Upper lobe of left lung (tissue), 6 donors: ENCODE data around the gene SH2D2A. TPM values are rescaled to one million over a fixed set of nuclear protein-coding genes. Genes with fewer than 3 reads are reported as not detected.

Experiments
- ATAC-seq, 2 donors: fragments of 200-7000 bp; cut with Tn5 transposase; one replicate each; pipeline ENCODE4 v1.9.1; 2022; ENCODE audit warnings: mild to moderate bottlenecking in 2 of 2, moderate library complexity in 2 of 2; ENCODE audit not compliant: low FRiP score in 2 of 2
- DNase-seq, 2 donors: peaks; one replicate each; pipeline ENCODE4 v3.0.0-alpha.2; 2019 to 2020
- H3K27ac ChIP-seq, 4 donors: fragments of 200-600 bp; sonication (generic); one replicate each; pipeline ENCODE4 v1.5.1; 2016 to 2019
- H3K27me3 ChIP-seq, 4 donors: fragments of 200-600 bp; sonication (generic); one replicate each; pipeline ENCODE4 v1.5.1; 2017 to 2019
- H3K36me3 ChIP-seq, 4 donors: fragments of 200-600 bp; sonication (generic); one replicate each; pipeline ENCODE4 v1.5.1; 2016 to 2019
- H3K4me1 ChIP-seq, 4 donors: fragments of 200-600 bp; sonication (generic); one replicate each; pipeline ENCODE4 v1.5.1; 2018 to 2019
- H3K4me3 ChIP-seq, 4 donors: fragments of 200-600 bp; sonication (generic); one replicate each; pipeline ENCODE4 v1.5.1; 2017 to 2019; ENCODE audit warnings: mild to moderate bottlenecking in 2 of 4, moderate library complexity in 1 of 4
- H3K9me3 ChIP-seq, 4 donors: fragments of 200-600 bp; sonication (generic); one replicate each; pipeline ENCODE4 v1.5.1; 2018 to 2019
- EP300 ChIP-seq, 4 donors: sonication (generic); formaldehyde crosslinking; IDR thresholded peaks; one replicate each; pipeline ENCODE4 v1.5.1; 2017; ENCODE audit warnings: antibody characterized with exemption in 4 of 4, control low read depth in 2 of 4
- POLR2A ChIP-seq, 4 donors: fragments of 450-650 bp; IDR thresholded peaks; one replicate each; pipeline ENCODE4 v1.5.1; 2016 to 2017; ENCODE audit warnings: antibody characterized with exemption in 4 of 4, mild to moderate bottlenecking in 2 of 4
- POLR2AphosphoS5 ChIP-seq, 2 donors: sonication (generic); formaldehyde crosslinking; IDR thresholded peaks; one replicate each; pipeline ENCODE4 v1.5.1; 2017; ENCODE audit warnings: antibody characterized with exemption in 2 of 2
- WGBS, 2 donors: methylation state at CpG; one replicate each; pipeline ENCODE4 v1.1.5; 2017 to 2018; 5-methylcytosine and 5-hydroxymethylcytosine counted together
- total RNA-seq, 6 donors: library from RNA; depleted of rRNA in 4 of 6; stranded (reverse); fragments of >200 nt in 4 of 6; gene quantifications; one replicate each; pipeline versions ENCODE4 v1.1.0 to v1.2.1, GENCODE V29; 2016 to 2021
- TF ChIP-seq, protein P1 (sequence below), 6 experiments: fragments of 450-650 bp in 4 of 6; fragments of 200-600 bp in 2 of 6; sonication (generic) in 2 of 6; IDR thresholded peaks; one replicate each; pipeline ENCODE4 v1.5.1; 2016 to 2019; ENCODE audit warnings: antibody characterized with exemption in 6 of 6
- donor health status: DM: no; HTN: no; CAD: no; lungs with moderate emphysema.
- donor health status: DM: no; HTN: yes; CAD: no; lungs with severe emphysema.

SH2D2A gene
- total RNA-seq, 6 donors from 2014 or later, result 2.3 to 8.4 (median 5.0) TPM

DNA sequence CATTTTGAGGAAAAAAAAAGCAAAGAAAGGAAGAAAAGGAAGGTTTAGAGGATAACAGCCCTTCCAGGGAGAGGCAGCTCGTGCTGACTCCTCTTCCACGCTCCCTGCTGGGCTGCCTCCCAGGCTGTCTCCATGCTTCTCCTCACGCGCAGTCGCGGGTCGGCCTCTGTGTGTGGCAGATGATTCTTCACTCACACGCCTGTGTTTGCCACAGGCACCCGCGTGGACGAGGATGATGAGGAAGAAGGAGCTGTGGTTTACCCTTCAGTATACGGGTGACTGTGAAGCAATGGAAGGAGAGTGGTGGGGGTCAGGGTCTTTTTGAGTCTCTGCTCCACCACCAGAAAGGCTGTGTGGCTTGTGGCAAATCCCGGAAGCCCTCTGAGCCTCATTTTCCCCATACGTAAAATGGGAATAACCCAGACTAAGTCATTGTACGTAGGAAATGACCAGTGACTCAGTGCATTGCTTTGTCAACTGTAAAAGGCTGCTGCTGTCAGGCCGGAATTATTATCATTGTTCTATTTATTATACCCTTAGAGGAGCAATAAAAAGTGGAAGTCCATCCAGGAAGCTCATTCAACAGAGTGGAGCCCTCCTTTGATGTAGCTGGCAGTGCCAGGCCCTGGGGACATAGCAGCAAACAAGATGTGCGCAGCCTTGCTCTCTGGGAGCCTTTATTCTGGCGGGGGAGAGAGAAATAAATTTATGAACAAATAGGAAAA, 11.9 kb upstream of the SH2D2A start:
- Histone ChIP-seq H3K27ac (no peak overlapping the region), H3K36me3 (no peaks in the 10 kb centered on the region), H3K4me1 (no peaks in the 10 kb centered on the region), H3K9me3 (no peaks in the 10 kb centered on the region), H3K4me3 (no peak overlapping the region), H3K27me3 (no peaks in the 10 kb centered on the region)
- WGBS, 2 donors, result 65 to 70% methylated on average over 18 of the region's 18 CpGs
- ATAC-seq (no peak), DNase-seq (peak in 1 of 2 donors; percentile 52)
- TF ChIP-seq POLR2A (IDR thresholded peaks at IDR 0.05) (no peak), EP300 (IDR thresholded peaks at IDR 0.05) (no peak), POLR2AphosphoS5 (IDR thresholded peaks at IDR 0.05) (no peak)
- TF ChIP-seq, protein P1, sequence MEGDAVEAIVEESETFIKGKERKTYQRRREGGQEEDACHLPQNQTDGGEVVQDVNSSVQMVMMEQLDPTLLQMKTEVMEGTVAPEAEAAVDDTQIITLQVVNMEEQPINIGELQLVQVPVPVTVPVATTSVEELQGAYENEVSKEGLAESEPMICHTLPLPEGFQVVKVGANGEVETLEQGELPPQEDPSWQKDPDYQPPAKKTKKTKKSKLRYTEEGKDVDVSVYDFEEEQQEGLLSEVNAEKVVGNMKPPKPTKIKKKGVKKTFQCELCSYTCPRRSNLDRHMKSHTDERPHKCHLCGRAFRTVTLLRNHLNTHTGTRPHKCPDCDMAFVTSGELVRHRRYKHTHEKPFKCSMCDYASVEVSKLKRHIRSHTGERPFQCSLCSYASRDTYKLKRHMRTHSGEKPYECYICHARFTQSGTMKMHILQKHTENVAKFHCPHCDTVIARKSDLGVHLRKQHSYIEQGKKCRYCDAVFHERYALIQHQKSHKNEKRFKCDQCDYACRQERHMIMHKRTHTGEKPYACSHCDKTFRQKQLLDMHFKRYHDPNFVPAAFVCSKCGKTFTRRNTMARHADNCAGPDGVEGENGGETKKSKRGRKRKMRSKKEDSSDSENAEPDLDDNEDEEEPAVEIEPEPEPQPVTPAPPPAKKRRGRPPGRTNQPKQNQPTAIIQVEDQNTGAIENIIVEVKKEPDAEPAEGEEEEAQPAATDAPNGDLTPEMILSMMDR (IDR thresholded peaks at IDR 0.05), result no peak

DNA sequence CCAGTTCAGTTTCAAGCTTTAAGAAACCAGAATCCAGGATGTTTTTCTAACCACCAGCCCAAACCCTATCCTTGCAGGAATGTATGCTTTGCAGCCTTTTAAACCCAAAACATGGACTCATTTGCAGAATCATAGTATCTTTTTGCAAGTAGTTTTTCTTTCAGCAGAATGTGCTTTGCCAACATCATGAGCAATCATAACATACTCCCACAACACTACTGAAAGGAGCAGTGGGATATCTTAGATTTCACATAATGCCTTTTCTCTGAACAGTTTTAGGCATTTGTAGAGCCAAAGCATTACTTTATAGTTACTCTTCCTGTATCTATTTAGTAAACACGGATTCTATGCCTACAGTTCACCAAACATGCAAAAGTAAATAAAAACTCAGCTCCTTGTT, 10.0 kb upstream of the SH2D2A start:
- TF ChIP-seq POLR2AphosphoS5 (IDR thresholded peaks at IDR 0.05) (no peak), EP300 (IDR thresholded peaks at IDR 0.05) (no peak)
- TF ChIP-seq, protein P1 (IDR thresholded peaks at IDR 0.05), result no peak
- Histone ChIP-seq H3K9me3 (no peaks in the 10 kb centered on the region), H3K27ac (no peak overlapping the region), H3K4me3 (no peak overlapping the region), H3K4me1 (no peaks in the 10 kb centered on the region), H3K27me3 (no peaks in the 10 kb centered on the region), H3K36me3 (no peaks in the 10 kb centered on the region)
- no peak for ATAC-seq
- DNase-seq, result no peak
- 57 to 72% methylated on average over 1 of the region's 1 CpG for WGBS, 2 donors

DNA sequence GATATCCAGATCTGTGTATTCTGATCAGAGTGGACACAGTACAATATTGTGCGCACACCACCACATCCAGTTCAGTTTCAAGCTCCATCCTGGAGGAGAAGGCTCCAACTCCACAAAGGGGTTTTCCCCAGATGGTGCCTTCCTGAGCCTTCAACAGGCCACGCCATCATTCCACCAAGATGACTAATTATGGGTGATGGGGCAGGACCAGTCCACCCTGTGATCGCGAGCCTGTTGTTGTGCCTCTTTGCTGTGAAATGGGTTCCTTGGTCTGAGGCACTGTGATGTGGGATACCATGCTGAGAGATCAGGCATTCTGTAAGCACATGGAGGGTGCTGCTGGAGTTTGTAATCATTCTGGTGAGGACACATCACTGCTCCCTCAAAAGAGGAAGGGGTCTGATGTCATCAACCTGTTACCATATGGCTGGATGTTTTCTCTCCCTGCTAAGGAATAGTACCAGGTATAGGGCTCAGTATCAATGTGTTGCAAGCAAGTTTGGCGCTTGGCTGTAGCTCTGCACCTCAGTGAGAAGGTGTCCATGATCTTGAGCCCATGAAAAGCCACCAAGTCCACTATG, 6.7 kb upstream of the SH2D2A start:
- no peaks in the 10 kb centered on the region for H3K27me3 ChIP-seq
- H3K27ac ChIP-seq, result no peak overlapping the region
- no peaks in the 10 kb centered on the region for H3K9me3 ChIP-seq
- WGBS, 2 donors, result 84 to 86% methylated on average over 3 to 5 of the region's 5 CpGs
- ATAC-seq, result no peak
- H3K4me1 ChIP-seq, result no peaks in the 10 kb centered on the region
- TF ChIP-seq, protein P1 (IDR thresholded peaks at IDR 0.05), result no peak
- no peak for TF ChIP-seq POLR2A (IDR thresholded peaks at IDR 0.05)
- TF ChIP-seq EP300 (IDR thresholded peaks at IDR 0.05), result no peak
- no peak for TF ChIP-seq POLR2AphosphoS5 (IDR thresholded peaks at IDR 0.05)
- no peak for DNase-seq
- H3K4me3 ChIP-seq, result no peak overlapping the region
- H3K36me3 ChIP-seq, result no peaks in the 10 kb centered on the region

DNA sequence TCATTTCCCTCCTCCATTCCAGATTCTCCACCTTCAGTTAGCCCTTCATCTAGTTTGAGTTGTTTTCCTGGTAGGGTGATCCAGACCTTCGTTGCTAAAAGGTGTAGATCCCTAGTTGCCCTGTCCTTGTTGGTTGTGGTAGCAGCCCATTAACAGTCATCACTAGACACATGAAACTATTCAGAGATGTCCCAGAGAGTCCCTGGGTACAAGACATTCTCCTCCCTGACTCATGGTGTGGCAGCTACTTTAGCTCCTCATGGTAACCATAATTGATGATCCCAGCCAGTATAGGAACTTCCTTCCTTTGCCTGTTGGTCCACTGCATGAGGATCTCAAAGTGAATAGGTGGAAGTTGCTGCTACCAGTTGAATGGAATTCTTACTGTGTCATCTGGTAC, 6.0 kb upstream of the SH2D2A start:
- TF ChIP-seq, protein P1 (IDR thresholded peaks at IDR 0.05), result no peak
- TF ChIP-seq POLR2AphosphoS5 (IDR thresholded peaks at IDR 0.05) (no peak), EP300 (IDR thresholded peaks at IDR 0.05) (no peak), POLR2A (IDR thresholded peaks at IDR 0.05) (no peak)
- Histone ChIP-seq H3K4me3 (no peak overlapping the region), H3K4me1 (no peaks in the 10 kb centered on the region), H3K27me3 (no peaks in the 10 kb centered on the region), H3K36me3 (no peaks in the 10 kb centered on the region), H3K27ac (no peak overlapping the region), H3K9me3 (no peaks in the 10 kb centered on the region)
- DNase-seq, result no peak
- 70 to 75% methylated on average over 1 of the region's 1 CpG for WGBS, 2 donors
- no peak for ATAC-seq

DNA sequence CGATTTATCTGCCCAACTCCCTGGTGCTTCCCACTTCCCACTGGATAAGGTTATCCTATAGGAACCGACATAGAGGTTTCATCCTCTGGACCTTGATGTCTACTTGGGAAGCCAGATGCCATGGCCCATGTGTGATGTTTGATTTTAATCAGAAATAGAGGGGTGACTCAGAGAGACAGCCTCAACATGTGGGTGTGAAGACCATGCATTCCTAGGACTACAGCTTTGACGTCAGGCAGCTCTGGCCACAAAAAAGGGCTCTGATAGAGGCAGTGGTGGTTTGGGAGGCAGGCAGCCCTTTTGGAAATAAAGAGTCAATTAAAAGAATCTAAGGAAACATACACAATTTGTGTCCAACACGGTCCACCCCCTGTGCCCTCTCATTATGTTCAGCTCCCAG, 5.2 kb upstream of the SH2D2A start:
- Histone ChIP-seq H3K4me1 (no peaks in the 10 kb centered on the region), H3K27me3 (no peaks in the 10 kb centered on the region), H3K9me3 (no peaks in the 10 kb centered on the region), H3K36me3 (no peaks in the 10 kb centered on the region), H3K27ac (no peak overlapping the region), H3K4me3 (no peak overlapping the region)
- DNase-seq (no peak), ATAC-seq (no peak)
- no peak for TF ChIP-seq POLR2A (IDR thresholded peaks at IDR 0.05)
- TF ChIP-seq, protein P1 (IDR thresholded peaks at IDR 0.05), result no peak
- no peak for TF ChIP-seq EP300 (IDR thresholded peaks at IDR 0.05)
- TF ChIP-seq POLR2AphosphoS5 (IDR thresholded peaks at IDR 0.05), result no peak
- WGBS, 2 donors, result 69 to 74% methylated on average over 4 of the region's 4 CpGs
